GM12864 (cell line): ENCODE measurements around the gene ITIH2.
"Not testable (repeated sequence)": the region's sequence is repeated elsewhere in the genome, so short reads cannot be mapped to it uniquely, and the experiment has no call there.

Source experiments
- DNase-seq: peaks from one replicate; pipeline ENCODE4 v3.0.0-alpha.2; 2011; ENCODE audit warnings: low read depth
- H3K4me3 ChIP-seq: 2 replicates; pipeline ENCODE4 v1.5.1; 2011; ENCODE audit warnings: mild to moderate bottlenecking, low read depth, low read length, control low read depth
- TF ChIP-seq, protein P1 (sequence below): IDR thresholded peaks from 2 replicates; pipeline ENCODE4 v1.5.1; 2011; ENCODE audit warnings: low read depth, mild to moderate bottlenecking, moderate library complexity, low read length, control low read depth, inconsistent platforms; ENCODE audit errors: missing control alignments

The ITIH2 gene

DNA sequence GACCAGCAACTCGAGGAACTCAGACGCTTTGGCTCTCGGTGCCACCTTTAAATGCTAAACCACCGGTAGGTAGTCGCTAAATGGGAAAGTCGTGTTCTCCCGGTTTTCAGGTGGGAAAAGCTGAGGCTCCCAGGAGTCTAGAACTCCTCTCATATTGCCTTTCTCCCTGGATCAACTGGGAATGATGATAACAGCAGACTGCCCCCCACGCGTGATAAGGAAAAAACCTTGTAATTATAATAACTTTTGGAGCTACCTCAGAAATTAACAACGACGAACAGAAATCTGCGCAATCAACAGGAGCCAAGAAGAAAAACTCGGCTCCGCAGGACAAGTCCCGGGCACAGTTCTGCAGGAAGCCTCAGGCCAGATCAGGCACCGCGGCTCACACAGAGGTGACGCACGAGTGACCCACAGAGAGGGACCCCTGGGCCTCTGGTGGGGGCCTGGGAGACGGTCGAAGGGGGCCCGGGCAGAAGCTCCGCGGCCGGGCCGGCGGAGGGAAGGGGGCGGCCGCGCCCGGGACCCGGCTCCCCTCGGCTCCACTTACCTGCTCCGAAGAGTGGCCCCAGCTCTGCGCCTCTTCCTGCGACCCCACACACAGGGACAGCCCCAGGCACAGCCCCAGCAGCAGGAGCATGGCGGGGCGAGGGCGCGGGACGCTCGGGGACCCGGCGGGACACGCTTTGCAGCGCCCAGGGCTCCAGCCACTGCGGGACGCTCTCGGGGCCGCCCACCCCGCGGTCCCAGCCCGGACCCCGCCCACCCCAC, 36.7 kb upstream of the ITIH2 start, which contains the start of gene ITIH5:
ITIH5 (minus strand) TSS at position 714 of the 771 bp plus-strand sequence; CDS start at position 640, 74 bp downstream.
- no peak within 1 kb of the TSS for H3K4me3 ChIP-seq
- TF ChIP-seq, protein P1, sequence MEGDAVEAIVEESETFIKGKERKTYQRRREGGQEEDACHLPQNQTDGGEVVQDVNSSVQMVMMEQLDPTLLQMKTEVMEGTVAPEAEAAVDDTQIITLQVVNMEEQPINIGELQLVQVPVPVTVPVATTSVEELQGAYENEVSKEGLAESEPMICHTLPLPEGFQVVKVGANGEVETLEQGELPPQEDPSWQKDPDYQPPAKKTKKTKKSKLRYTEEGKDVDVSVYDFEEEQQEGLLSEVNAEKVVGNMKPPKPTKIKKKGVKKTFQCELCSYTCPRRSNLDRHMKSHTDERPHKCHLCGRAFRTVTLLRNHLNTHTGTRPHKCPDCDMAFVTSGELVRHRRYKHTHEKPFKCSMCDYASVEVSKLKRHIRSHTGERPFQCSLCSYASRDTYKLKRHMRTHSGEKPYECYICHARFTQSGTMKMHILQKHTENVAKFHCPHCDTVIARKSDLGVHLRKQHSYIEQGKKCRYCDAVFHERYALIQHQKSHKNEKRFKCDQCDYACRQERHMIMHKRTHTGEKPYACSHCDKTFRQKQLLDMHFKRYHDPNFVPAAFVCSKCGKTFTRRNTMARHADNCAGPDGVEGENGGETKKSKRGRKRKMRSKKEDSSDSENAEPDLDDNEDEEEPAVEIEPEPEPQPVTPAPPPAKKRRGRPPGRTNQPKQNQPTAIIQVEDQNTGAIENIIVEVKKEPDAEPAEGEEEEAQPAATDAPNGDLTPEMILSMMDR, result no peak

DNA sequence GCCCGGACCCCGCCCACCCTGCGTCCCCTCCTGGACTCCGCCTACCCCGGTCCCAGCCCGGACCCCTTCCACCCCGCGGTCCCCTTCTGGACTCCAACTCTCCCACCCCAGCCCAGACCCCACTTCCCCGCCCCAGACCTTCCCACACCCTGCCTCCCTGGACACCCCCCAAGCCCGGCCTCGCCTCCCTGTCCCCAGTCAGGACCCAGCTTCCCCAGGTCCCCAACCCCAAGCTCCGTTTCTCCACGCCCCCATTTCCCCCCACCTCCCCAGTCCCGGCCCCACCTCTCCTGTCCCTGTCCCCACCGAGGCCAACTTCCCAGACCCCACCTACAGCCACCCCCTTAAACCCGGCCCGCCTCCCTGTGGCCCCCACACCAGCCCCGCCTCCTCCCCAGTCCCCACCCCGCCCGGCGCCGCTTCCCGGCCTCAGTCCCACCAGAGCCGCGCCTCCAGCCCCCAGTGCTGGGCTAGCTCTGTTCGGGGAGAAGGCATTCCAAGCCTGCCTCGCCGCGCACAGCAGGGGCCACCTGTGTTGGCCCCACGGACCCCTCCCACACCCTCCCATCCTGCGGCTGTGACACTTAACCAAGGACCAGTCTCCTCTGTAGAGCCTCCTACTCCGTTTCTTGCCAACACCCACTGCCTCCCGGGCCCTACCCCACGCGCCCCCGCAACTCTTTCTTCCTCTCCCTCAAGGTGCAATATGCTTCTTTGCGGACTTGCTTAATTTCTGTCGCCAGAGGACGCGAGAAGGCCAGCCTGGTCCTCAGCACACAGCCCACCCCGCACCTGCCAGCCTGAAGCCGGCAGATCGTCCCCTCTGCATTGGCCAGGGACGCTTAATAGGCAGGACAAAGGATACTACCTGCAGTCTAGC, 35.6 kb upstream of the ITIH2 start:
- DNase-seq, result no peak
- TF ChIP-seq, protein P1, result no peak
- no peak overlapping the region for H3K4me3 ChIP-seq

More for the DNA sequence above, 36.7 kb upstream of the ITIH2 start, which contains the start of gene ITIH5:
- no peak for DNase-seq

DNA sequence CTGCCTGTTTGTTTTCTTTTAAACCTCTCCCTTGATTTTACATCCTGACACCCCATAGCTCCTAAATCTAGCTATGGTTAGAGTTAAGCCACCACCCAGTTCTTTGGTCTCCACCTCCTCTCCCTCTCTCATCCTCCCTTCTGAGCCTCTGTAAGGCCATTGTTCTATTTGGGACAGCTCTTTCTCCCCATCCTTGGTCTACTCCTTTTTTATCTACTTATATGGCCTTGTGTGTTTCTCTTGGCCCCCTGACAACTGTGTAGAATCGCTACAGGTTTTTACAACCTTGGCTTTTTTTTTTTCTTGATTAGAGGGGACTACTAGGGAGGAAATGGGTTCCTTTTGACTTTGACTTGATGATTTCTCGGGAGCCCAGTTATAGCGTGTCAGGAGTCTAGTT, 33.0 kb upstream of the ITIH2 start:
- DNase-seq, result no peak
- no peak overlapping the region for H3K4me3 ChIP-seq
- TF ChIP-seq, protein P1, result no peak

DNA sequence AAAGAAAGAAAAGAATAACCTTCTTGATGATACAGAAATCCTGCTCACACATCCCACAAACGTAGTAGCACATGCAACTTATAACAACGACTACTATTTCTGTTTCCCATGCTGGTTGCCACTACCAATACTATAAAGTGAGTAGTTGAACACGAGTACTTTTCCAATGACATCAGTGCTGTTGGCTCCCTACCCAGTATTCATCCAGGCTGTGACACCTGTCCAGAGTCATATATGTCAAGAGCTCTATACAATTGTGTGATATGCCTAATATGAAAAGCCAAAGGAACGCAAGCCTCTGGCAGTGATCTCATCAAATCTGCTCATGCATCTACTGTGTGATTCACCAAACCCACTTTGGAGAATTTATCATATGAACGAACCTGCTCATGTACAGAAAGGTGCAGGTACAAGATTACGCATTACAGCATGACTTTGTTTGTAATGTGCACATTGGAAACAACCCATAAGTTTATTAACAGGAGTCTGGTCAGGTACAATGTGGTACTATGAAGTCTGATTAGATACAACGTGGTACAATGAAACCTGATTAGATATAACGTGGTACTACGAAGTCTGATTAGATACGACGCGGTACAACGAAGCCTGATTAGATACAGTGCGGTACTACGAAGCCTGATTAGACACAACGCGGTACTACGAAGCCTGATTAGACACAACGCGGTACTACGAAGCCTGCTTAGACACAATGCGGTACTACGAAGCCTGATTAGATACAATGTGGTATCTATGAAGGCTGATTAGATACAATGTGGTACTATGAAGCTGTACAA, 30.6 kb upstream of the ITIH2 start:
- TF ChIP-seq, protein P1, result no peak
- no peak for DNase-seq
- no peak overlapping the region for H3K4me3 ChIP-seq

DNA sequence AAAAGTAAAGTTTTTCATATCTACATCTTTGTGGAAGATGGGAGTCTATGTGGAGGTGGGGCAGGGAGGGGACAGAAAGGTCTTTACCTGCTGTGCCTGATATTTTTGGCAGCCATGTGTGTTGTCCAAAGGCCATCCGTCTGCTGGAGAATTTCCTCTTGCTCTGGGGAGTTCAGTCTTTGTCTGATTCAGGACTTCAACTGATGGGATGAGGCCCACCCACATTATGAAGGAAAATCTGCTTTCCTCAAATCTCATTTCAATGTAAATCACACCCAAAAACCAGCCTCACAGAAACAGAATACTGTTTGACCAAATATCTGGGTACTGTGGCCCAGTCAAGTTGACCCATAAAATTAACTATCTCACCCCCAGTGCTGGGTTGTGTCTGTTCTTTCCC, 23.9 kb upstream of the ITIH2 start:
- H3K4me3 ChIP-seq, result no peak overlapping the region
- no peak for DNase-seq
- TF ChIP-seq, protein P1, result no peak

DNA sequence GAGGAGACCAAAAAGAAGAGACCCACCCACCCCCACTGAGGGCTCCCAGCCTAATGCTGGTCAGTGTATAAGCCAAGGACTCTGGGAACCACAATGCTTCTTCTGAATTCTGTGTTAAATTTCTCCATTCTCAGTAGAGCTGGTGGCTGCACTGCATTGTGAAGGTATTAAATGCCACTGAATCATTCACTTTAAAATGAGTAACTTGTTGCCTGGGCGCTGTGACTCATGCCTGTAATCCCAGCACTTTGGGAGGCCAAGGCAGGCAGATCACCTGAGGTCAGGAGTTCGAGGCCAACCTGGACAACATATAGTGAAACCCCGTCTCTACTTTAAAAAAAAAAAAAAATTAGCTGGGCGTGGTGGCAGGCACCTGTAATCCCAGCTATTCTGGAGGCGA, 23.0 kb upstream of the ITIH2 start:
- DNase-seq, H3K4me3 ChIP-seq: not testable (repeated sequence)
